NCI-H226 (cell line): ENCODE results near the gene MYO5A.
A peak's percentile ranks its signal among the peaks of the same experiment; 100 is the strongest.
"Not testable (repeated sequence)": the region's sequence is repeated elsewhere in the genome, so short reads cannot be mapped to it uniquely, and the experiment has no call there.

Source experiments
- DNase-seq: peaks from one replicate; pipeline ENCODE4 v3.0.0-alpha.2; 2015

The MYO5A gene

GRCh38 chr15:52540374-52541012, 11.8 kb upstream of the MYO5A start:
- DNase-seq, result no peak

GRCh38 chr15:52537459-52537858, 8.8 kb upstream of the MYO5A start:
- no peak for DNase-seq

GRCh38 chr15:52532427-52532826, 3.7 kb upstream of the MYO5A start:
- DNase-seq, result no peak

- DNase-seq, result no peak
Observed at GRCh38 chr15:52529940-52530339, 1.3 kb upstream of the MYO5A start.

GRCh38 chr15:52529341-52529924, 753 bp upstream of the MYO5A start:
- no peak for DNase-seq

GRCh38 chr15:52527911-52528563, 643 bp downstream of the MYO5A start:
- no peak for DNase-seq

- DNase-seq, result no peak
Observed at GRCh38 chr15:52527196-52527910, 1.3 kb downstream of the MYO5A start.

- no peak for DNase-seq
Observed at GRCh38 chr15:52524223-52525136, 4.2 kb downstream of the MYO5A start.

GRCh38 chr15:52523647-52524046, 5.0 kb downstream of the MYO5A start:
- no peak for DNase-seq

- peak; percentile 46 for DNase-seq
Observed at GRCh38 chr15:52523192-52523591, 5.5 kb downstream of the MYO5A start.

- DNase-seq, result no peak
Observed at GRCh38 chr15:52521682-52522081, 7.0 kb downstream of the MYO5A start.

- DNase-seq, result no peak
Observed at GRCh38 chr15:52520421-52520820, 8.3 kb downstream of the MYO5A start.

- DNase-seq, result peak; percentile 42
Observed at GRCh38 chr15:52518487-52519371, 10.0 kb downstream of the MYO5A start.

GRCh38 chr15:52517014-52517413, 11.7 kb downstream of the MYO5A start:
- DNase-seq, result no peak

GRCh38 chr15:52515343-52515742, 13.3 kb downstream of the MYO5A start:
- no peak for DNase-seq

- no peak for DNase-seq
Observed at GRCh38 chr15:52514482-52514881, 14.2 kb downstream of the MYO5A start.

GRCh38 chr15:52512869-52513268, 15.8 kb downstream of the MYO5A start:
- DNase-seq, result not testable (repeated sequence)

- DNase-seq, result no peak
Observed at GRCh38 chr15:52511084-52511483, 17.6 kb downstream of the MYO5A start.

GRCh38 chr15:52509500-52510245, 19.0 kb downstream of the MYO5A start:
- no peak for DNase-seq

- no peak for DNase-seq
Observed at GRCh38 chr15:52506549-52506948, 22.1 kb downstream of the MYO5A start.

GRCh38 chr15:52505151-52505550, 23.5 kb downstream of the MYO5A start:
- no peak for DNase-seq
